ENCODE measurements around the gene SLC26A9.
A peak's percentile ranks its signal among the peaks of the same experiment; 100 is the strongest.
"Not testable (repeated sequence)": the region's sequence is repeated elsewhere in the genome, so short reads cannot be mapped to it uniquely, and the experiment has no call there.

SLC26A9 gene

GRCh38 chr1:205890631-205891030, 52.6 kb downstream of the SLC26A9 start:
- H2AFZ ChIP-seq (ENCODE audit: low read length); H3F3A ChIP-seq (ENCODE audit: insufficient read depth, low read length); H3K79me2 ChIP-seq (ENCODE audit: low read length); H4K20me1 ChIP-seq (ENCODE audit: insufficient read depth, low read length); H3K9ac ChIP-seq (ENCODE audit: low read length); H3K36me3 ChIP-seq (replicated peaks; ENCODE audit: insufficient read depth, low read length); DNase-seq; H3K9me3 ChIP-seq (replicated peaks; ENCODE audit: insufficient read depth, low read length); H3K4me2 ChIP-seq (ENCODE audit: low read depth, low read length); H3K9me2 ChIP-seq (replicated peaks; ENCODE audit: insufficient read depth, low read length); H3K27ac ChIP-seq (ENCODE audit: low read length); H3K27me3 ChIP-seq (replicated peaks; ENCODE audit: insufficient read depth, low read length); H3K4me3 ChIP-seq (ENCODE audit: low read length): not testable (repeated sequence)
- peaks cover 22% of the 10 kb centered on the region for H3K4me1 ChIP-seq (ENCODE audit: low read length)

GRCh38 chr1:205889706-205890105, 53.5 kb downstream of the SLC26A9 start:
- DNase-seq; H3K27me3 ChIP-seq (replicated peaks; ENCODE audit: insufficient read depth, low read length); H3K9me3 ChIP-seq (replicated peaks; ENCODE audit: insufficient read depth, low read length); H2AFZ ChIP-seq (ENCODE audit: low read length); H3K9me2 ChIP-seq (replicated peaks; ENCODE audit: insufficient read depth, low read length); H3K27ac ChIP-seq (ENCODE audit: low read length); H3K36me3 ChIP-seq (replicated peaks; ENCODE audit: insufficient read depth, low read length); H3K4me2 ChIP-seq (ENCODE audit: low read depth, low read length); H3K79me2 ChIP-seq (ENCODE audit: low read length); H4K20me1 ChIP-seq (ENCODE audit: insufficient read depth, low read length); H3K4me3 ChIP-seq (ENCODE audit: low read length); H3F3A ChIP-seq (ENCODE audit: insufficient read depth, low read length); H3K9ac ChIP-seq (ENCODE audit: low read length): not testable (repeated sequence)
- peaks cover 22% of the 10 kb centered on the region for H3K4me1 ChIP-seq (ENCODE audit: low read length)

- H3F3A ChIP-seq (ENCODE audit: insufficient read depth, low read length); H3K27me3 ChIP-seq (replicated peaks; ENCODE audit: insufficient read depth, low read length); H3K9me2 ChIP-seq (replicated peaks; ENCODE audit: insufficient read depth, low read length); H3K27ac ChIP-seq (ENCODE audit: low read length); H3K9ac ChIP-seq (ENCODE audit: low read length); H3K4me3 ChIP-seq (ENCODE audit: low read length); H3K79me2 ChIP-seq (ENCODE audit: low read length); H4K20me1 ChIP-seq (ENCODE audit: insufficient read depth, low read length); H3K36me3 ChIP-seq (replicated peaks; ENCODE audit: insufficient read depth, low read length); H3K9me3 ChIP-seq (replicated peaks; ENCODE audit: insufficient read depth, low read length): not testable (repeated sequence)
- peak overlapping the region; percentile 35; the same call in 1 of the 2 replicates for H3K4me2 ChIP-seq (ENCODE audit: low read depth, low read length)
- H2AFZ ChIP-seq (ENCODE audit: low read length), result peak overlapping the region; percentile 69
- H3K4me1 ChIP-seq (ENCODE audit: low read length), result peaks cover 22% of the 10 kb centered on the region
- DNase-seq, result peak; percentile 53
These were observed 54.2 kb downstream of the SLC26A9 start for GRCh38 chr1:205889006-205889405.

- Histone ChIP-seq H3K36me3 (replicated peaks; ENCODE audit: insufficient read depth, low read length) (no peaks in the 10 kb centered on the region), H3K27me3 (replicated peaks; ENCODE audit: insufficient read depth, low read length) (no peaks in the 10 kb centered on the region), H2AFZ (ENCODE audit: low read length) (no peak overlapping the region), H3F3A (ENCODE audit: insufficient read depth, low read length) (no peaks in the 10 kb centered on the region), H3K27ac (ENCODE audit: low read length) (no peak overlapping the region), H4K20me1 (ENCODE audit: insufficient read depth, low read length) (no peaks in the 10 kb centered on the region), H3K9ac (ENCODE audit: low read length) (no peak overlapping the region), H3K9me2 (replicated peaks; ENCODE audit: insufficient read depth, low read length) (no peaks in the 10 kb centered on the region), H3K4me2 (ENCODE audit: low read depth, low read length) (no peak overlapping the region), H3K9me3 (replicated peaks; ENCODE audit: insufficient read depth, low read length) (no peaks in the 10 kb centered on the region), H3K4me1 (ENCODE audit: low read length) (peaks cover 5% of the 10 kb centered on the region), H3K79me2 (ENCODE audit: low read length) (no peaks in the 10 kb centered on the region), H3K4me3 (ENCODE audit: low read length) (no peak overlapping the region)
- no peak for TF ChIP-seq EZH2phosphoT487 (IDR thresholded peaks at IDR 0.05; ENCODE audit: low read length)
- no peak for TF ChIP-seq CTCF (IDR thresholded peaks at IDR 0.05; ENCODE audit: low read length)
- no peak for TF ChIP-seq EZH2 (optimal IDR thresholded peaks at IDR 0.05; ENCODE audit: low read depth, low read length)
- no peak for DNase-seq
These were observed 59.5 kb downstream of the SLC26A9 start for GRCh38 chr1:205883792-205884191.

GRCh38 chr1:205880923-205881322, 62.3 kb downstream of the SLC26A9 start:
- DNase-seq, result no peak
- Histone ChIP-seq H3K4me2 (ENCODE audit: low read depth, low read length) (no peak overlapping the region), H3K9me2 (replicated peaks; ENCODE audit: insufficient read depth, low read length) (no peaks in the 10 kb centered on the region), H2AFZ (ENCODE audit: low read length) (no peak overlapping the region), H3K27ac (ENCODE audit: low read length) (no peak overlapping the region), H3K79me2 (ENCODE audit: low read length) (no peaks in the 10 kb centered on the region), H4K20me1 (ENCODE audit: insufficient read depth, low read length) (no peaks in the 10 kb centered on the region), H3K36me3 (replicated peaks; ENCODE audit: insufficient read depth, low read length) (no peaks in the 10 kb centered on the region), H3K9ac (ENCODE audit: low read length) (no peak overlapping the region), H3K9me3 (replicated peaks; ENCODE audit: insufficient read depth, low read length) (no peaks in the 10 kb centered on the region), H3F3A (ENCODE audit: insufficient read depth, low read length) (no peaks in the 10 kb centered on the region), H3K4me3 (ENCODE audit: low read length) (no peak overlapping the region), H3K27me3 (replicated peaks; ENCODE audit: insufficient read depth, low read length) (no peaks in the 10 kb centered on the region), H3K4me1 (ENCODE audit: low read length) (no peaks in the 10 kb centered on the region)
- TF ChIP-seq EZH2 (optimal IDR thresholded peaks at IDR 0.05; ENCODE audit: low read depth, low read length) (no peak), CTCF (IDR thresholded peaks at IDR 0.05; ENCODE audit: low read length) (no peak), EZH2phosphoT487 (IDR thresholded peaks at IDR 0.05; ENCODE audit: low read length) (no peak)

Data from MM.1S (cell line).